Muscle of leg (tissue), 11 donors: Measurements from ENCODE around the gene SLC45A3. TPM values are rescaled to one million over a fixed set of nuclear protein-coding genes. Genes with fewer than 3 reads are reported as not detected.

Experiments
- DNase-seq: peaks from one replicate; pipeline ENCODE4 v3.0.0; 2013
- H3K27ac ChIP-seq: one replicate; pipeline ENCODE4 v1.5.1; 2013; ENCODE audit warnings: mild to moderate bottlenecking, low read length, control low read depth
- H3K27me3 ChIP-seq: one replicate; pipeline ENCODE4 v1.6.1; 2013; ENCODE audit warnings: low read length; ENCODE audit not compliant: control insufficient read depth, insufficient read depth
- H3K36me3 ChIP-seq: one replicate; pipeline ENCODE4 v1.6.1; 2013; ENCODE audit warnings: low read length; ENCODE audit not compliant: control insufficient read depth, insufficient read depth
- H3K4me1 ChIP-seq: one replicate; pipeline ENCODE4 v1.6.1; 2013; ENCODE audit warnings: low read length; ENCODE audit not compliant: control insufficient read depth, insufficient read depth
- H3K4me3 ChIP-seq: one replicate; pipeline ENCODE4 v1.5.1; 2013; ENCODE audit warnings: low read length, control low read depth
- H3K9me3 ChIP-seq: replicated peaks from 2 replicates; pipeline ENCODE4 v1.6.1; 2013; ENCODE audit warnings: low read depth, low read length; ENCODE audit not compliant: control insufficient read depth
- WGBS: methylation state at CpG from one replicate; pipeline ENCODE4 v1.1.5; 2013; ENCODE audit warnings: missing lambda C conversion rate; ENCODE audit not compliant: insufficient coverage; 5-methylcytosine and 5-hydroxymethylcytosine counted together
- polyA plus RNA-seq, 8 donors: library from polyadenylated mRNA; unstranded; fragments of 120-200 nt; gene quantifications; one replicate each; pipeline versions ENCODE4 v1.2.1 to v1.2.3, GENCODE V29; 2013; ENCODE audit warnings: inconsistent platforms in 1 of 8, low replicate concordance in 1 of 8; ENCODE audit not compliant: insufficient read length in 8 of 8, insufficient read depth in 1 of 8
- total RNA-seq: library from RNA; stranded (reverse); fragments of 120-200 nt; gene quantifications from one replicate; pipeline ENCODE4 v1.2.4, GENCODE V29; 2013

The SLC45A3 gene
- total and polyA plus RNA-seq, 9 donors = 2.0 to 3.8 (median 2.6) TPM

DNA sequence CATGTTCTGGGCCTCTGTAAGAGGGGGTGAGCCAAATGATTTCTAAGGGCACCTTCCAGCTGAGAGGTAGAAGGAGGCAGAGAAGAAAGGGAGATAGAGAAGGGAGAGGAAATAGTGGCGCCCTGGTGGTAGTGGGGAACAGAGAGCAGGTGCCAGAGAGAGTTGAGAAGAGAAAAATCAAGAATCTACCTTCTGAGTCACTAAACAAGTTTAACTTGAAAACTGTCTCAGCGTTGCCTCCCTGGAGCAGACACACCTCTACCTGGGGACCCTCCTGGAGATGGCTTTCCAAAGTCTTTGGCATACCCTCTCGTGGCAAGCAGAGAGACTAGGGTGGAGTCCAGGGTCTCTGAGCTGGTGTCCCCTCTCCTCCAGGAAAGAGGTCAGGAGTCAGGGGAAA is 1.1 kb upstream of the SLC45A3 start:
- no peak for DNase-seq
- no peaks in the 10 kb centered on the region for H3K9me3 ChIP-seq
- peaks cover 7% of the 10 kb centered on the region for H3K27me3 ChIP-seq
- no peak overlapping the region for H3K4me3 ChIP-seq
- H3K36me3 ChIP-seq = no peaks in the 10 kb centered on the region
- H3K4me1 ChIP-seq = peaks cover 16% of the 10 kb centered on the region
- H3K27ac ChIP-seq = no peak overlapping the region
- 50% methylated on average over 1 of the region's 3 CpGs for WGBS

DNA sequence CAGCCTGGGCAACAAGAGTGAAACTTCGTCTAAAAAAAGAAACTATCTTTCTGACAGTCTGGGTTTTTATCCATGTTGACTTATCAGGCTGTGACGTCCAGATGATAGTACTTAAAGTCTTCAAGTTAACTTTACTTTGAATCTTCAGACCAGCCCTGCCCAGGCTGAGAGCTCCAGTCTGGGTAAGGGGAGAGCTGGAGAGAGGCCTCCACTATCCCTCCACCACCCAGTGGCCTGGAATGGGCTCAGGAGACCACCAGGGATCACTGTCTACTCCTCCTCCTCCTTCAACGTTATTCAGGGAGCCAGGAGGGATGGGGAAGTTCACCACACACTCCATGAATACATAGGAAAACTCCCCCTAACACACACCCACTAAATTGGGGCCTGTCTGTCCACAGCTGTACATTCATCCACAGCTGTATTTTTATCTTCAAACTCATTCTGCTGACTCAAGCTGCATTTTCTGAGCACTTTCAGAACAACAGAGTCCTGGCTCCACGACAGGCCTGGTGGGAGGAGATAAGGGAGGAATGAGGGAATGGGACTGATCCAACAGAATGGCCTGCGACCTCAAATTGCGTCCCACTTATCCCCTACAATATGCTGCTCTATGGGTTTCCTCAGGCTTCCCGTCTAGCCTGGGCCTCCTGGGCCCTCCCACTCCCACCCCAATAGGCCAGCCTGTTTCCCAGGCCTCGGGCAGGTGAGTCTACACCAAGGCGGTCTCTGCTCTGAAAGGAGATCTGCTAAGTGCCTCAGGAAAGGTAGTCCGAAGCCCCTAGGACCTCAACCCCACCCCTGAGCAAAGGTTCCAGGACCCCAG is 1.8 kb downstream of the SLC45A3 start:
- DNase-seq = peak; percentile 43
- Histone ChIP-seq H3K9me3 (no peaks in the 10 kb centered on the region), H3K36me3 (no peaks in the 10 kb centered on the region), H3K4me1 (peaks cover 16% of the 10 kb centered on the region), H3K27ac (no peak overlapping the region), H3K27me3 (peaks cover 7% of the 10 kb centered on the region), H3K4me3 (no peak overlapping the region)
- 60% methylated on average over 4 of the region's 10 CpGs for WGBS

DNA sequence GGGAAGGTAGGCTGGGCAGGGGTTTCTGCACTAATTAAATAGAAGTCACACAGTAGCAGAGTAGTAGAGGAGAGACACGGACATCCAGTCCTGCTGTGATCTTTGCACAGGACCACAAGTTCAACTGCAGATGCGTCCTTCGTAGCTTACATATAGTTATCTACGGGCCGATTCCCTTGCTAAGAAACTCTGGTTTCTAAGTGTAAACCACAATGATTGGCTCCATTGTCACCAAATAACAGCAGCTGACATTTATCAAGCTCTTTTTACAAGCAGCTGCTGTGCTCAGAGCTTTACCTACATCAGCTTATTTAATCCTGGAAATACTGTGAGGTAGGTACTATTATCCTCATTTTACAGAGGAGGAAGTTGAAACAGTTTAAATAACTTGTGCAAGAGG is 3.1 kb downstream of the SLC45A3 start:
- Histone ChIP-seq H3K27me3 (peaks cover 9% of the 10 kb centered on the region), H3K27ac (no peak overlapping the region), H3K36me3 (no peaks in the 10 kb centered on the region), H3K4me3 (no peak overlapping the region), H3K4me1 (peaks cover 16% of the 10 kb centered on the region), H3K9me3 (no peaks in the 10 kb centered on the region)
- no peak for DNase-seq
- WGBS = 68% methylated on average over 5 of the region's 5 CpGs

DNA sequence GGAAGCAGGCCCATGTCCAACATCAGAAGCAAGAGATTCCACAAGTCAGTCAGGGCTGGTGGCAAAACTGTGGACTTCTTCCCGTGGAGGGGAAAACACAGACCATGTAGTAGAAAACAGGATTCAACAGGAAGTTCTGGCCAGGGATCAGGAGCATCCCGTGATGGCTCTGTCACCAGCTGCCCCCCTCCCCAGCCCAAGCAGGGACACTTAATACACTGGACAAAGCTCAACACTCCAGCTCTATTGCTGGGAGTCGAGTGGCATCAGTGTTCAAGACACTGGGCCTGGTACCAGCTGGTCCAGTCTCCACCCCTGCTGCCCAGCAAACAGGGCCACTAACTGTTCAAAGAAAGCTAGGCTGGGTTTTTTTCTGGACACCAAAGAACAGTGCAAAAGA is 3.7 kb downstream of the SLC45A3 start:
- H3K36me3 ChIP-seq = no peaks in the 10 kb centered on the region
- no peaks in the 10 kb centered on the region for H3K9me3 ChIP-seq
- DNase-seq = no peak
- H3K27ac ChIP-seq = no peak overlapping the region
- WGBS = 55% methylated on average over 3 of the region's 3 CpGs
- no peak overlapping the region for H3K4me3 ChIP-seq
- H3K4me1 ChIP-seq = peaks cover 16% of the 10 kb centered on the region
- peaks cover 9% of the 10 kb centered on the region for H3K27me3 ChIP-seq

DNA sequence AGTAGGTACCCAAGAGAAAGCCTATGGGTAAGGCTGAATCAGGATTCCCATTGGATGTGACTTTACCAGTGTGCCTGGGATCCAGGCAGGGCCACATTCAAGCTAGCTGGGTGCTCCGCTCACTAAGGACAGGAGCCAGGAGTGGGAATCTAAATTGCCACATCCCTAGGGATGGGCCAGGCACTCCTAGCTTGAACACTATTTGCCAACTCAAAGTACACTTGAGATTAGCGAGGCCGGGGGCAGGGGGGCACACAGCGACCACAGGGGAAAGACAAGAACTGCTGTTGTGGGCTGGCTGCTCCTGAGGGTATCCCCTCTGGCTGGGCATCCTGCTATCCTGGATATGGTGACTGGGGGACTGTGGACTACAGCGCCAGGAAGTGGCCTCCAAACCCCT is 4.3 kb downstream of the SLC45A3 start:
- H3K27me3 ChIP-seq = peaks cover 9% of the 10 kb centered on the region
- H3K36me3 ChIP-seq = no peaks in the 10 kb centered on the region
- H3K4me3 ChIP-seq = no peak overlapping the region
- peaks cover 19% of the 10 kb centered on the region for H3K4me1 ChIP-seq
- no peak for DNase-seq
- no peak overlapping the region for H3K27ac ChIP-seq
- 94% methylated on average over 4 of the region's 5 CpGs for WGBS
- no peaks in the 10 kb centered on the region for H3K9me3 ChIP-seq

DNA sequence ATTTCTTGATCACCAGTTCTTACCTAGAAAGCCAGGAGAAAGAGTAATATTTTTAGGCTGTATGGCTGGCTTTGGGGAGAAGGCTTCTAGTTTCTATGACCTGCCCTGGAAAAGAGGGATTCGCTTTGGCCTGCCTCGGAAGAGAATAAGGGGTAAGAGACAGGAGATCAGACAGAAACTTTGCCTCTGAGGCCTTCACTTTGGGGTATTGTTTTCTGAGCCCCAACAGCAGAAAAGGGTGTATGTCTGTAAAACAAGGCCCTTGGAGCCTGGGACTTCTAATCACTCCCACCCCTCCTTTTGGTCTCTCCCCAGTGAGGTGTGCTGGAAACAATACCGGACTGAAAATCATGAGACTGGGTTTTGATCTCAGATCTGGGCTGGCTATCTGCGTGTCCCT is 5.1 kb downstream of the SLC45A3 start:
- H3K27me3 ChIP-seq = peaks cover 9% of the 10 kb centered on the region
- DNase-seq = no peak
- H3K4me1 ChIP-seq = peaks cover 27% of the 10 kb centered on the region
- H3K27ac ChIP-seq = no peak overlapping the region
- H3K36me3 ChIP-seq = no peaks in the 10 kb centered on the region
- 95% methylated on average over 4 of the region's 4 CpGs for WGBS
- no peak overlapping the region for H3K4me3 ChIP-seq
- H3K9me3 ChIP-seq = no peaks in the 10 kb centered on the region

DNA sequence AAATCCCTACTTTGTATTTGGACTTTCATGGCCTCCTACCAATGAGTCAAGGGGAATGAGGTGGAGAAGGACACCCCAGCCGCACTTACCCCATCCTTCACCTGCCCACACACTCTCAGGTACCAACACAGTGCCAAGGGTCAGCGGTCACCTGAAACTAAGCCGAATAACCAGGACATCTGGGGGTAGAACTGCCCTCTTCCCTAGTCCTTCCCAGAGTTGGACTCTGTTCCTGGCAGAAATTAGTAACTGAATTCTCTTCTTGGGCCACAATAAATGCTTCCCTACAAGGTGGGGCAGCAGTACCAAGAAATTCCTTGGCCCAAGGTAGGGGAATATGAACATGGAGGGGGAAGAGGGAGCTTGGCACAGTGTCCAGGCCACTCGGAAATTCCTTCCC is 7.3 kb downstream of the SLC45A3 start:
- WGBS = 92% methylated on average over 3 of the region's 4 CpGs
- H3K27ac ChIP-seq = no peak overlapping the region

DNA sequence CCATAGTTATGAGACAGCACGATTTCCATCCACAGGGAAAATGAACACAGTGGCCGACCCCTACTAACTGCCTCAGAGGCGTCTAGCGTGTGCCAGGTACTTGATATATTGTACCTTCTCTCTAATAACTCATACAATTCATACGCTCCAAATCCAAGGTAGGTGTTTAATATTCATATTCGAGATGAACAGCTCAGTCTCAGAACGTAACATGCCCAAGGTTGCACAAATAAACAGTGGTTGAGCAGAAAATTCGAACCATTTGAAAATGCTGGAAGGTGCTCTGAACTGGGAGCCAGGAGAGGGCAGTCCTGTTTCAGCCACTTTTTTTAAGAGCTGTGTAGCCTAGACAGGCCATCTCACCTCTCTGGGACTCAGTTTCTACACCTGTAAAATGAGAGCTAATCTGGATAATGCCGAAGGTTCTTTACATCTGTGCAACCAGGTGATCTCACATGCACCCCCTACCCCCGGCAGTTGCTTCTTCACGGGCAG is 7.9 kb downstream of the SLC45A3 start:
- 62% methylated on average over 3 of the region's 11 CpGs for WGBS
- peaks cover 33% of the 10 kb centered on the region for H3K4me1 ChIP-seq
- H3K9me3 ChIP-seq = no peaks in the 10 kb centered on the region
- no peaks in the 10 kb centered on the region for H3K36me3 ChIP-seq
- no peak for DNase-seq
- peaks cover 12% of the 10 kb centered on the region for H3K27me3 ChIP-seq
- H3K4me3 ChIP-seq = no peak overlapping the region
- no peak overlapping the region for H3K27ac ChIP-seq

More for the DNA sequence above, 7.3 kb downstream of the SLC45A3 start:
- no peak for DNase-seq
- Histone ChIP-seq H3K9me3 (no peaks in the 10 kb centered on the region), H3K4me1 (peaks cover 33% of the 10 kb centered on the region), H3K27me3 (peaks cover 9% of the 10 kb centered on the region), H3K36me3 (no peaks in the 10 kb centered on the region), H3K4me3 (no peak overlapping the region)

DNA sequence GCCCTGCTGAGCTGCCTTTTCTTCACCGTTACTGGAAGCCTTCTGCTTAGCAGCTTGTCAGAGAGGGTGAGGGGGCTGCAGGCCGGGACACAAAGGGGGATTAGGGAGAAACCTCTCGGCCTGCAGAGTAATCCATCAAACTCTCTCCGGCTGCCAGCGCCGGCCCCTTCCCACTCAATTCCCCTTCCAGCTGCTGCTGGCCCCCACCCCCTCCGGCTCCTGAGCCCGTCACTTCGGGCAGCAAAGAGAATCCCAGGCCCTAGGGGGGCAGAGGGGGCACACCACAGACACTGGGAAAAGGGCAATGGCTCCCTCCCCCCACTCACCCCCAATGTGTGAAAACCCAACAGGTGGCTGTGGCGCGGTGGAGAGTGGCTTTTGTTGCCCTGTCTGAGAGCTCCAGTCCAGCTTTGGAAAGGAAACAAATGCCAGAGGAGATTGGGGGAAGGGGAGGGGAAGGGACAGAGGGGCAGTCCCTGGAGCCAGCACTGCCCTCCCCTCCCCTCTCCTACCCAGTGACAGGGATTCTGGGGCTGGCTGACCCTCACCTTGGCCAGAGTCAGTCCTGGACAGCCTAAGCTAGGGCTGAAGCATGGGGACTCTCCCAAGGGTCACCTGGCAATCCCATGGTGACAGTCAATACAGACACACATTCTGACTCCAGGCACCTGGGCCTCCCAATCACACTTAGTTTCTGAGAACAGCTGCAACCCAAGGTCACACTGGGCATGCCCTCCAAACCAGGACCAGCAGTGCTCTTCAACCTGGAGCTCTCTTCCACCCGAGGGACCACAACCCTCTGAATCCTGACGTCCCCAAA is 9.5 kb downstream of the SLC45A3 start:
- H3K9me3 ChIP-seq = no peaks in the 10 kb centered on the region
- no peak overlapping the region for H3K4me3 ChIP-seq
- DNase-seq = no peak
- peaks cover 33% of the 10 kb centered on the region for H3K4me1 ChIP-seq
- peaks cover 12% of the 10 kb centered on the region for H3K27me3 ChIP-seq
- no peaks in the 10 kb centered on the region for H3K36me3 ChIP-seq
- 29% methylated on average over 8 of the region's 13 CpGs for WGBS
- no peak overlapping the region for H3K27ac ChIP-seq

DNA sequence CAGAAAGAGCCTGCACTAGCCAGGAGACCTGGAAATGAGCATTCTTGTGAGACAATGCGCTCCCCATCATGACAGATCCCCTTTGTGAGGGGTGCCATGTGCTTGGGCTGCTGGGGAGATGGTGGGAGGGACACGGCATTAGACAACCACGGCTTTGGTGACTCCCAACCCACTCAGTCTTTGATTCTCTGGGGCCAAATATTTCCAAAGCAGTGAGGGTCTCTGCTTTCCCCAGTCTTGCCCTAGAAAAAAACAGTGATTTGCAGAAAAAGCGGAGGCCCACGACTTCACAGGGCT is 10.2 kb downstream of the SLC45A3 start:
- DNase-seq = no peak
- WGBS = no CpG with 5 or more reads among the region's 5 CpGs
- Histone ChIP-seq H3K27ac (no peak overlapping the region), H3K36me3 (no peaks in the 10 kb centered on the region), H3K9me3 (no peaks in the 10 kb centered on the region), H3K27me3 (peaks cover 12% of the 10 kb centered on the region), H3K4me3 (no peak overlapping the region), H3K4me1 (peaks cover 37% of the 10 kb centered on the region)
